K562 (cell line): ENCODE data around the gene SLCO2B1. TPM values are rescaled to one million over a fixed set of nuclear protein-coding genes. Genes with fewer than 3 reads are reported as not detected.

ENCODE experiments used
- ATAC-seq: fragments of 200-7000 bp; cut with Tn5 transposase; 3 replicates; pipeline ENCODE4 v1.9.1; 2020; ENCODE audit warnings: moderate library complexity
- BruUV-seq: library from RNA; stranded (reverse); fragments of 400-500 nt; replicated peaks from 2 replicates; lab custom pipeline; 2021; lab: Mats Ljungman, UMichigan
- CTCF ChIA-PET: fragments of 300-600 bp; formaldehyde crosslinking; extraction: SDS; loops from one replicate; lab custom pipeline; 2021; ENCODE audit warnings: low intra/inter-chr PET ratio; lab: Yijun Ruan, JAX
- POLR2A ChIA-PET: fragments of 300-600, 350-650 bp; sonication (Branson Sonifier 250); formaldehyde crosslinking; extraction: SDS; loops from one replicate; lab custom pipeline; 2021; ENCODE audit warnings: antibody characterized with exemption, inconsistent platforms; lab: Yijun Ruan, JAX
- DNase-seq, 4 experiments: peaks; one replicate each; pipeline versions ENCODE4 v3.0.0 to v3.0.0-alpha.2; 2011 to 2018; ENCODE audit warnings: low spot score in 3 of 4, mixed read lengths in 3 of 4; ENCODE audit errors: extremely low read depth in 1 of 4
- FAIRE-seq: peaks from 2 replicates; lab custom pipeline; 2011; peaks lifted over from hg19 to GRCh38; lab: Jason Lieb, UNC
- H2AFZ ChIP-seq: 2 replicates; pipeline ENCODE4 v1.6.0; 2011; ENCODE audit warnings: low read depth, low read length, control low read depth, inconsistent platforms
- H3K27ac ChIP-seq: fragments of 200-600 bp; 3 replicates; pipeline ENCODE4 v1.8.0; 2011; ENCODE audit warnings: low read depth, mild to moderate bottlenecking, control low read depth, inconsistent platforms, low read length, moderate library complexity, mixed read lengths; ENCODE audit errors: extremely low read depth
- H3K27me3 ChIP-seq, 2 experiments: fragments of 300-600 bp in 1 of 2; 2 replicates in 1 of 2; 3 replicates in 1 of 2; pipeline versions ENCODE4 v1.6.0 to v1.8.0; 2011; ENCODE audit warnings: inconsistent platforms in 2 of 2, low read length in 2 of 2, mild to moderate bottlenecking in 1 of 2, mixed read lengths in 1 of 2, moderate library complexity in 1 of 2; ENCODE audit not compliant: control insufficient read depth in 2 of 2, insufficient read depth in 2 of 2
- H3K36me3 ChIP-seq: fragments of 300-600 bp; 3 replicates; pipeline ENCODE4 v1.8.0; 2011; ENCODE audit warnings: mild to moderate bottlenecking, low read length, inconsistent platforms; ENCODE audit not compliant: control insufficient read depth, insufficient read depth
- H3K4me1 ChIP-seq, 2 experiments: fragments of 200-600 bp in 1 of 2; replicated peaks in 1 of 2; 2 replicates in 1 of 2; 3 replicates in 1 of 2; pipeline versions ENCODE4 v1.5.1 to v1.8.0; 2011; ENCODE audit warnings: inconsistent platforms in 2 of 2, low read length in 2 of 2, mild to moderate bottlenecking in 1 of 2, mixed read lengths in 1 of 2, moderate library complexity in 1 of 2; ENCODE audit not compliant: control insufficient read depth in 2 of 2, insufficient read depth in 2 of 2
- H3K4me2 ChIP-seq: 2 replicates; pipeline ENCODE4 v1.6.1; 2011; ENCODE audit warnings: low read length, control low read depth, inconsistent platforms, mixed read lengths; ENCODE audit not compliant: insufficient read depth
- H3K4me3 ChIP-seq: fragments of 200-600 bp; sonication (generic), shearing (Covaris generic); 2 replicates; pipeline ENCODE4 v1.5.1; 2016; ENCODE audit warnings: control low read depth, inconsistent platforms
- H3K79me2 ChIP-seq: fragments of 200-600 bp; 3 replicates; pipeline ENCODE4 v1.8.0; 2011; ENCODE audit warnings: low read length, inconsistent platforms; ENCODE audit not compliant: control insufficient read depth, insufficient read depth
- H3K9ac ChIP-seq, 2 experiments: 2 replicates each; pipeline versions ENCODE4 v1.6.0 to v1.6.1; 2011; ENCODE audit warnings: low read depth in 2 of 2, low read length in 2 of 2, control low read depth in 1 of 2, inconsistent platforms in 1 of 2, mild to moderate bottlenecking in 1 of 2, mixed read lengths in 1 of 2; ENCODE audit not compliant: insufficient read depth in 1 of 2
- H3K9me1 ChIP-seq: one replicate; pipeline ENCODE4 v1.6.0; 2011; ENCODE audit warnings: inconsistent platforms, mild to moderate bottlenecking, low read length, moderate library complexity; ENCODE audit not compliant: control insufficient read depth, insufficient read depth
- H3K9me3 ChIP-seq: replicated peaks from 2 replicates; pipeline ENCODE4 v1.5.1; 2011; ENCODE audit warnings: low read depth, low read length, inconsistent platforms; ENCODE audit not compliant: control insufficient read depth, insufficient read depth
- H4K20me1 ChIP-seq: replicated peaks from 2 replicates; pipeline ENCODE4 v1.6.1; 2011; ENCODE audit warnings: low read length, inconsistent platforms, mixed read lengths; ENCODE audit not compliant: control insufficient read depth, insufficient read depth
- ATF3 ChIP-seq, 2 experiments: fragments of 450-650 bp in 1 of 2; sonication (generic) in 1 of 2; formaldehyde crosslinking in 1 of 2; IDR thresholded peaks in 1 of 2; conservative IDR thresholded peaks in 1 of 2; 2 replicates each; pipeline versions ENCODE4 v1.6.1 to v1.8.1; 2016 to 2023; ENCODE audit warnings: mild to moderate bottlenecking in 2 of 2, moderate library complexity in 2 of 2, inconsistent platforms in 1 of 2, missing genetic modification reagents in 1 of 2
- CHD4 ChIP-seq: fragments of 200-600 bp; sonication (generic); IDR thresholded peaks from 3 replicates; pipeline ENCODE4 v1.6.1; 2012; ENCODE audit warnings: low read depth, mild to moderate bottlenecking, mixed read lengths, low read length, inconsistent platforms; ENCODE audit not compliant: insufficient read depth, insufficient replicate concordance, poor library complexity, severe bottlenecking
- CTBP1 ChIP-seq: fragments of 450-650 bp; IDR thresholded peaks from 2 replicates; pipeline ENCODE4 v1.6.1; 2016; ENCODE audit warnings: borderline replicate concordance
- DNMT1 ChIP-seq: fragments of 450-650 bp; IDR thresholded peaks from 2 replicates; pipeline ENCODE4 v1.6.1; 2016; ENCODE audit warnings: antibody characterized with exemption, mild to moderate bottlenecking
- HNRNPH1 ChIP-seq: fragments of 200-400 bp; formaldehyde crosslinking; optimal IDR thresholded peaks from 2 replicates; pipeline ENCODE3; 2017; ENCODE audit warnings: low read depth, mild to moderate bottlenecking, low read length, moderate library complexity
- HSF4 ChIP-seq: fragments of 250-450 bp; sonication (Bioruptor Pico); IDR thresholded peaks from 2 replicates; pipeline ENCODE4 v2.1.2; 2022; ENCODE audit warnings: mild to moderate bottlenecking, moderate library complexity, borderline replicate concordance
- MEF2D ChIP-seq: conservative IDR thresholded peaks from 2 replicates; pipeline ENCODE4 v1.6.1; 2016; ENCODE audit warnings: low read depth, missing genetic modification characterization, missing compliant biosample characterization
- NCOA2 ChIP-seq, 2 experiments: fragments of 450-650 bp; IDR thresholded peaks; 2 replicates each; pipeline ENCODE4 v1.6.1; 2018; ENCODE audit warnings: mild to moderate bottlenecking in 2 of 2, moderate library complexity in 1 of 2; ENCODE audit not compliant: partially characterized antibody in 2 of 2
- PKNOX1 ChIP-seq: fragments of 450-650 bp; IDR thresholded peaks from 2 replicates; pipeline ENCODE4 v1.6.1; 2016
- POLR2AphosphoS5 ChIP-seq: IDR thresholded peaks from 2 replicates; pipeline ENCODE4 v1.6.1; 2011; ENCODE audit warnings: mild to moderate bottlenecking, low read depth, low read length, moderate library complexity; ENCODE audit not compliant: control insufficient read depth, insufficient read depth
- RAD51 ChIP-seq: fragments of 450-650 bp; IDR thresholded peaks from 2 replicates; pipeline ENCODE4 v1.7.1; 2016; ENCODE audit warnings: low read depth, mild to moderate bottlenecking, borderline replicate concordance
- TAF9B ChIP-seq: fragments of 450-650 bp; IDR thresholded peaks from 2 replicates; pipeline ENCODE4 v1.6.1; 2018; ENCODE audit warnings: mild to moderate bottlenecking; ENCODE audit not compliant: partially characterized antibody
- TBL1XR1 ChIP-seq, 2 experiments: IDR thresholded peaks; 2 replicates each; pipeline ENCODE4 v1.6.1; 2012; ENCODE audit warnings: improper control_type of control experiment in 2 of 2, low read length in 2 of 2, mild to moderate bottlenecking in 1 of 2
- TFAP4 ChIP-seq: sonication (generic); formaldehyde crosslinking; IDR thresholded peaks from 2 replicates; pipeline ENCODE4 v1.8.0; 2022; ENCODE audit warnings: missing genetic modification reagents, mild to moderate bottlenecking, moderate library complexity, borderline replicate concordance
- ZNF639 ChIP-seq, 2 experiments: fragments of 200-800 bp in 1 of 2; sonication (Bioruptor generic) in 1 of 2; sonication (generic) in 1 of 2; formaldehyde crosslinking in 1 of 2; IDR thresholded peaks in 1 of 2; conservative IDR thresholded peaks in 1 of 2; 2 replicates each; pipeline versions ENCODE4 v1.5.0 to v1.6.1; 2016 to 2020; ENCODE audit warnings: missing compliant biosample characterization in 1 of 2, missing genetic modification characterization in 1 of 2, missing genetic modification reagents in 1 of 2
- WGBS: fragments of 100-300 bp; shearing (Covaris generic); methylation state at CpG from one replicate; pipeline ENCODE4 v1.1.6; 2016; ENCODE audit warnings: low coverage, mixed read lengths; ENCODE audit not compliant: insufficient coverage; ENCODE audit errors: missing lambda C conversion rate; 5-methylcytosine and 5-hydroxymethylcytosine counted together
- in situ Hi-C: fragments of 300-500 bp; cut with MboI; formaldehyde crosslinking; loops from 4 replicates; pipeline ENCODE4 v1.15.0; 2018; ENCODE audit warnings: inconsistent platforms, mixed read lengths
- intact Hi-C: fragments of 100-400 bp; cut with micrococcal nuclease; formaldehyde crosslinking; loops from 2 replicates; pipeline ENCODE4 v1.14.2; 2022
- polyA plus RNA-seq, 8 experiments: library from polyadenylated mRNA; depleted of rRNA in 4 of 8; stranded (reverse) in 5 of 8; unstranded in 3 of 8; fragments of >200 nt; fragmentation: Nextera tagmentation in 2 of 8; fragmentation: Illumina TruSeq in 1 of 8; extraction: Ambion mirVana in 2 of 8; extraction: Trizol in 1 of 8; gene quantifications; 2 replicates each; pipeline versions ENCODE4 v1.2.1 to v1.2.3, GENCODE V29; 2011 to 2014; ENCODE audit warnings: inconsistent platforms in 1 of 8, missing spikeins in 1 of 8
- total RNA-seq, 7 experiments: library from RNA; depleted of rRNA in 6 of 7; stranded (reverse); fragments of >200 nt in 6 of 7; fragmentation: Illumina TruSeq in 2 of 7; extraction: Trizol in 2 of 7; gene quantifications; 2 replicates each; pipeline versions ENCODE4 v1.2.1 to v1.2.3, GENCODE V29; 2011 to 2021; ENCODE audit warnings: low replicate concordance in 1 of 7

Gene SLCO2B1
- total and polyA plus RNA-seq, 9 of the 15 experiments (the other 6 are each of a cell fraction or from before 2014, with no cell fraction given): 0.70 to 14.7 (median 7.6) TPM

GRCh38 chr11:75105462-75105925, 45.4 kb upstream of the SLCO2B1 start:
- peak overlapping the region; percentile 73 for H3K4me2 ChIP-seq
- TF ChIP-seq HSF4 (0 out of 2 replicates have a peak, but pooled peaks have one; percentile 30), HNRNPH1 (no peak), CTBP1 (peak; percentile 72; the same call in 1 of the 2 replicates), PKNOX1 (peak; percentile 50; the same call in 1 of the 2 replicates), ATF3 (IDR thresholded peaks at IDR 0.05) (0 out of 2 replicates have a peak, but pooled peaks have one; percentile 17), ATF3 (CRISPR knock-in tag; conservative IDR thresholded peaks at IDR 0.05) (no peak), TAF9B (no peak), NCOA2 (IDR thresholded peaks at IDR 0.05; ENCODE audit: partially characterized antibody in 2 of 2) (peak in 1 of 2 experiments; percentile 59), RAD51 (peak; percentile 82), ZNF639 (CRISPR knock-in tag; conservative IDR thresholded peaks at IDR 0.05 in 1 of 2, IDR thresholded peaks at IDR 0.05 in 1 of 2) (peak in 1 of 2 experiments; percentile 48; a peak in 1 of 4 replicates), POLR2AphosphoS5 (0 out of 2 replicates have a peak, but pooled peaks have one; percentile 48), TBL1XR1 (IDR thresholded peaks at IDR 0.05; ENCODE audit: low read length in 2 of 2) (peak in 1 of 2 experiments; percentile 59; a peak in 1 of 4 replicates), CHD4 (no peak), DNMT1 (no peak), TFAP4 (CRISPR knock-in tag) (peak; percentile 53; the same call in 1 of the 2 replicates), MEF2D (tag) (0 out of 2 replicates have a peak, but pooled peaks have one; percentile 58)

More at GRCh38 chr11:75105462-75105925, 45.4 kb upstream of the SLCO2B1 start:
- peaks cover 2% of the 10 kb centered on the region for H3K9me3 ChIP-seq
- H3K27me3 ChIP-seq: no peaks in the 10 kb centered on the region
- no TSS peak for BruUV-seq
- ChIA-PET POLR2A (interaction anchor here (0.5 to 1.3 kb wide), 6 partner anchors 8 to 71 kb away, joined by 3 to 4 read pairs (median 4); no protein-coding TSS in a partner anchor), CTCF (interaction anchor here (0.7 kb wide), 1 partner anchor 70 kb away, joined by 5 read pairs; no protein-coding TSS in a partner anchor)
- 5% methylated on average over 9 of the region's 9 CpGs for WGBS
- in situ Hi-C loops (no loop called here), intact Hi-C loops (loop anchor here (5.0 kb wide), 1 partner anchor 33 kb away; no protein-coding TSS in a partner anchor)
- FAIRE-seq: peak; percentile 93
- no peaks in the 10 kb centered on the region for H4K20me1 ChIP-seq
- peaks cover 54% of the 10 kb centered on the region for H3K79me2 ChIP-seq
- peak overlapping the region; percentile 89 for H2AFZ ChIP-seq
- peak; percentile 86 for ATAC-seq
- peak; percentile 69 to 94 (median 79) for DNase-seq
- H3K4me1 ChIP-seq: peaks cover 17 to 25% of the 10 kb centered on the region in 2 experiments; a peak in 4 of 5 replicates
- no peaks in the 10 kb centered on the region for H3K9me1 ChIP-seq
- peak overlapping the region; percentile 34 to 53; a peak in 3 of 4 replicates for H3K9ac ChIP-seq
- peak overlapping the region; percentile 1; the same call in 1 of the 2 replicates for H3K4me3 ChIP-seq
- peak overlapping the region; percentile 69 for H3K27ac ChIP-seq
- peaks cover 10% of the 10 kb centered on the region; the same call in 2 of the 3 replicates for H3K36me3 ChIP-seq
